GM12878 (cell line): Measurements from ENCODE around the gene FAM229A. TPM values are rescaled to one million over a fixed set of nuclear protein-coding genes. Genes with fewer than 3 reads are reported as not detected.

ENCODE experiments used
- ATAC-seq: fragments of 200-7000 bp; cut with Tn5 transposase; 3 replicates; pipeline ENCODE4 v1.9.1; 2020; ENCODE audit warnings: mild to moderate bottlenecking, moderate library complexity
- BruUV-seq: library from RNA; stranded (reverse); fragments of 400-500 nt; replicated peaks from 2 replicates; lab custom pipeline; 2021; lab: Mats Ljungman, UMichigan
- CTCF ChIA-PET: fragments of 300-600 bp; sonication (Branson Sonifier 250); formaldehyde crosslinking; extraction: SDS; loops from one replicate; lab custom pipeline; 2021; ENCODE audit warnings: inconsistent platforms; lab: Yijun Ruan, JAX
- POLR2A ChIA-PET: fragments of 350-600 bp; formaldehyde crosslinking; extraction: SDS; loops from one replicate; lab custom pipeline; 2021; ENCODE audit warnings: inconsistent platforms; lab: Charles Lee
- RAD21 ChIA-PET: fragments of 300-600 bp; sonication (Branson Sonifier 250); formaldehyde crosslinking; loops from one replicate; lab custom pipeline; 2023; ENCODE audit warnings: antibody characterized with exemption; ENCODE audit not compliant: unreplicated experiment; lab: Charles Lee
- SMC1A ChIA-PET: fragments of 300-600 bp; sonication (Branson Sonifier 250); formaldehyde crosslinking; loops from one replicate; lab custom pipeline; 2023; ENCODE audit not compliant: unreplicated experiment, uncharacterized antibody; lab: Charles Lee
- DNase-seq: peaks from one replicate; pipeline ENCODE4 v3.0.0-alpha.2; 2011; ENCODE audit warnings: low read depth, low spot score
- FAIRE-seq: peaks from 3 replicates; lab custom pipeline; 2011; peaks lifted over from hg19 to GRCh38; lab: Jason Lieb, UNC
- H2AFZ ChIP-seq: 2 replicates; pipeline ENCODE4 v1.6.0; 2011; ENCODE audit warnings: low read depth, low read length, control low read depth; ENCODE audit not compliant: control insufficient read depth
- H3K27ac ChIP-seq: 2 replicates; pipeline ENCODE4 v1.5.1; 2011; ENCODE audit warnings: control low read depth; ENCODE audit not compliant: control insufficient read depth, insufficient read depth
- H3K27me3 ChIP-seq, 2 experiments: replicated peaks in 1 of 2; 2 replicates each; pipeline versions ENCODE4 v1.6.0 to v1.6.1; 2011; ENCODE audit warnings: low read length in 1 of 2; ENCODE audit not compliant: control insufficient read depth in 2 of 2, insufficient read depth in 2 of 2
- H3K36me3 ChIP-seq, 2 experiments: 2 replicates each; pipeline ENCODE4 v1.5.1; 2011; ENCODE audit warnings: low read length in 1 of 2; ENCODE audit not compliant: control insufficient read depth in 2 of 2, insufficient read depth in 2 of 2
- H3K4me1 ChIP-seq: 2 replicates; pipeline ENCODE4 v1.6.1; 2011; ENCODE audit warnings: mild to moderate bottlenecking, low read length, moderate library complexity, mixed read lengths; ENCODE audit not compliant: control insufficient read depth, insufficient read depth
- H3K4me2 ChIP-seq: 2 replicates; pipeline ENCODE4 v1.6.0; 2011; ENCODE audit warnings: control low read depth; ENCODE audit not compliant: control insufficient read depth, insufficient read depth
- H3K4me3 ChIP-seq: fragments of 200-600 bp; sonication (generic); 2 replicates; pipeline ENCODE4 v1.5.1; 2016
- H3K79me2 ChIP-seq: 2 replicates; pipeline ENCODE4 v1.6.0; 2011; ENCODE audit warnings: low read length; ENCODE audit not compliant: control insufficient read depth, insufficient read depth
- H3K9ac ChIP-seq: 2 replicates; pipeline ENCODE4 v1.8.0; 2011; ENCODE audit warnings: low read length, control low read depth, mixed read lengths; ENCODE audit not compliant: control insufficient read depth, insufficient read depth
- H3K9me3 ChIP-seq: replicated peaks from 3 replicates; pipeline ENCODE4 v1.5.1; 2011; ENCODE audit warnings: mild to moderate bottlenecking, low read length; ENCODE audit not compliant: control insufficient read depth, insufficient read depth
- H4K20me1 ChIP-seq: 2 replicates; pipeline ENCODE4 v1.6.0; 2011; ENCODE audit not compliant: control insufficient read depth, insufficient read depth
- ASH2L ChIP-seq: fragments of 300-600, 200-600 bp; sonication (generic); IDR thresholded peaks from 2 replicates; pipeline ENCODE4 v1.6.1; 2017; ENCODE audit warnings: low read depth, mild to moderate bottlenecking, borderline replicate concordance
- ATF7 ChIP-seq: fragments of 450-650 bp; IDR thresholded peaks from 2 replicates; pipeline ENCODE4 v1.6.1; 2016; ENCODE audit warnings: low read depth, mild to moderate bottlenecking
- BHLHE40 ChIP-seq, 2 experiments: fragments of 450-650 bp in 1 of 2; IDR thresholded peaks; 2 replicates each; pipeline ENCODE4 v1.6.1; 2011 to 2017; ENCODE audit warnings: low read depth in 2 of 2, borderline replicate concordance in 1 of 2, improper control_type of control experiment in 1 of 2, low read length in 1 of 2, mild to moderate bottlenecking in 1 of 2
- BRCA1 ChIP-seq: IDR thresholded peaks from 2 replicates; pipeline ENCODE4 v1.6.1; 2011; ENCODE audit warnings: low read depth, low read length, improper control_type of control experiment
- CREB1 ChIP-seq: IDR thresholded peaks from 2 replicates; pipeline ENCODE4 v1.6.1; 2012; ENCODE audit warnings: low read depth, mild to moderate bottlenecking, inconsistent platforms
- CREM ChIP-seq: IDR thresholded peaks from 2 replicates; pipeline ENCODE4 v1.6.1; 2014; ENCODE audit warnings: antibody characterized with exemption, low read depth
- DPF2 ChIP-seq: fragments of 450-650 bp; IDR thresholded peaks from 2 replicates; pipeline ENCODE4 v1.6.1; 2017; ENCODE audit warnings: mild to moderate bottlenecking
- EGR1 ChIP-seq, 2 experiments: IDR thresholded peaks; 1 replicate in 1 of 2; 2 replicates in 1 of 2; pipeline ENCODE4 v1.6.1; 2011 to 2012; ENCODE audit warnings: low read depth in 2 of 2, low read length in 2 of 2, borderline replicate concordance in 1 of 2, mild to moderate bottlenecking in 1 of 2, moderate library complexity in 1 of 2
- GABPA ChIP-seq: IDR thresholded peaks from 2 replicates; pipeline ENCODE4 v1.6.1; 2014; ENCODE audit warnings: antibody characterized with exemption, low read depth, mild to moderate bottlenecking, inconsistent platforms
- GATAD2B ChIP-seq: fragments of 450-650 bp; conservative IDR thresholded peaks from 2 replicates; pipeline ENCODE4 v1.6.1; 2017; ENCODE audit warnings: low read depth, mild to moderate bottlenecking, moderate library complexity
- HDGF ChIP-seq: fragments of 450-650 bp; IDR thresholded peaks from 2 replicates; pipeline ENCODE4 v1.6.1; 2016; ENCODE audit warnings: antibody characterized with exemption
- IKZF1 ChIP-seq: fragments of 450-650 bp; conservative IDR thresholded peaks from 2 replicates; pipeline ENCODE4 v1.6.1; 2017; ENCODE audit warnings: antibody characterized with exemption, mild to moderate bottlenecking
- NBN ChIP-seq: fragments of 450-650 bp; IDR thresholded peaks from 2 replicates; pipeline ENCODE4 v1.6.1; 2016
- RELA ChIP-seq: fragments of 450-650 bp; IDR thresholded peaks from 2 replicates; pipeline ENCODE4 v1.8.0; 2014; ENCODE audit warnings: borderline replicate concordance; ENCODE audit not compliant: partially characterized antibody
- SKIL ChIP-seq: fragments of 450-650 bp; IDR thresholded peaks from 2 replicates; pipeline ENCODE4 v1.6.1; 2017; ENCODE audit warnings: mild to moderate bottlenecking, low read depth, inconsistent platforms; ENCODE audit not compliant: poor library complexity, severe bottlenecking
- SMC3 ChIP-seq: IDR thresholded peaks from 2 replicates; pipeline ENCODE4 v1.6.1; 2011; ENCODE audit warnings: low read length, improper control_type of control experiment, borderline replicate concordance
- SPI1 ChIP-seq: IDR thresholded peaks from 2 replicates; pipeline ENCODE4 v1.6.1; 2011; ENCODE audit warnings: low read depth, mild to moderate bottlenecking, low read length, moderate library complexity, borderline replicate concordance; ENCODE audit not compliant: insufficient read depth
- TCF7 ChIP-seq: IDR thresholded peaks from 2 replicates; pipeline ENCODE4 v1.6.1; 2014; ENCODE audit warnings: antibody characterized with exemption, borderline replicate concordance
- WGBS: methylation state at CpG from one replicate; pipeline ENCODE4 v1.1.6; 2016; ENCODE audit warnings: low lambda C conversion rate; ENCODE audit not compliant: insufficient replicate concordance, insufficient coverage; ENCODE audit errors: missing lambda C conversion rate; 5-methylcytosine and 5-hydroxymethylcytosine counted together
- in situ Hi-C: fragments of 300-500 bp; cut with MboI; formaldehyde crosslinking; loops from 9 replicates; pipeline ENCODE4 v1.14.3; 2018; ENCODE audit warnings: mixed read lengths
- intact Hi-C: fragments of 100-400 bp; cut with micrococcal nuclease; formaldehyde crosslinking; loops from one replicate; pipeline ENCODE4 v1.14.2; 2022; ENCODE audit not compliant: unreplicated experiment
- polyA plus RNA-seq, 11 experiments: library from polyadenylated mRNA; depleted of rRNA in 4 of 11; unstranded in 6 of 11; stranded (reverse) in 5 of 11; fragments of >200 nt; fragmentation: Nextera tagmentation in 4 of 11; fragmentation: Illumina TruSeq in 1 of 11; extraction: Ambion mirVana in 4 of 11; extraction: Trizol in 1 of 11; gene quantifications; 1 replicate in 1 of 11; 2 replicates in 10 of 11; pipeline versions ENCODE4 v1.2.1 to v1.2.3, GENCODE V29; 2011 to 2016; ENCODE audit warnings: inconsistent platforms in 2 of 11, missing spikeins in 2 of 11, low read depth in 1 of 11
- total RNA-seq, 4 experiments: library from RNA; depleted of rRNA in 3 of 4; stranded (reverse); fragments of >200 nt in 3 of 4; fragmentation: Illumina TruSeq in 1 of 4; extraction: Trizol in 1 of 4; gene quantifications; 2 replicates each; pipeline versions ENCODE4 v1.2.1 to v1.2.3, GENCODE V29; 2013 to 2021
- TF ChIP-seq, protein P1 (sequence below): IDR thresholded peaks from 2 replicates; pipeline ENCODE4 v1.6.1; 2012; ENCODE audit warnings: low read depth, low read length, improper control_type of control experiment
- TF ChIP-seq, protein P2 (sequence below): IDR thresholded peaks from 2 replicates; pipeline ENCODE4 v1.6.1; 2011; ENCODE audit warnings: borderline replicate concordance, low read depth, mild to moderate bottlenecking, moderate library complexity, low read length; ENCODE audit not compliant: insufficient read depth, poor library complexity, severe bottlenecking

The FAM229A gene
- total and polyA plus RNA-seq, 10 of the 15 experiments (the other 5 are each of a cell fraction or from before 2014, with no cell fraction given): 0.02 to 5.3 (median 1.4) TPM; not detected in 1

- BruUV-seq: no TSS peak
- DNase-seq (no peak), ATAC-seq (peak; percentile 55), FAIRE-seq (peak; percentile 91)
- Histone ChIP-seq H4K20me1 (no peaks in the 10 kb centered on the region), H3K4me3 (no peak overlapping the region), H3K27me3 (no peaks in the 10 kb centered on the region), H3K9me3 (no peaks in the 10 kb centered on the region), H3K27ac (peak overlapping the region; percentile 69), H3K4me1 (peaks cover 54% of the 10 kb centered on the region), H3K4me2 (peak overlapping the region; percentile 78), H3K79me2 (peaks cover 11% of the 10 kb centered on the region), H2AFZ (peak overlapping the region; percentile 42; the same call in 1 of the 2 replicates), H3K9ac (peak overlapping the region; percentile 27; the same call in 1 of the 2 replicates), H3K36me3 (no peaks in the 10 kb centered on the region)
- POLR2A ChIA-PET: interaction anchor here (1.6 to 1.7 kb wide), 2 partner anchors 12 to 55 kb away, joined by 4 to 5 read pairs; partner anchors contain the start of gene BSDC1
- RAD21 ChIA-PET: interaction anchor here (1.6 kb wide), 1 partner anchor 55 kb away, joined by 3 read pairs; the partner anchor contains the start of gene BSDC1
- intact Hi-C loops: no loop called here
- WGBS: 40% methylated on average over 5 of the region's 5 CpGs
- in situ Hi-C loops: no loop called here
- CTCF ChIA-PET: interaction anchor here (1.1 to 1.6 kb wide), 2 partner anchors 20 to 22 kb away, joined by 4 to 5 read pairs; no protein-coding TSS in a partner anchor
- SMC1A ChIA-PET: no interaction called here
- TF ChIP-seq SMC3: 0 out of 2 replicates have a peak, but pooled peaks have one; percentile 5
- no peak for TF ChIP-seq GATAD2B
- peak; percentile 45; the same call in 1 of the 2 replicates for TF ChIP-seq IKZF1
- TF ChIP-seq HDGF: peak; percentile 70; the same call in 1 of the 2 replicates
- no peak for TF ChIP-seq TCF7
- TF ChIP-seq, protein P1, sequence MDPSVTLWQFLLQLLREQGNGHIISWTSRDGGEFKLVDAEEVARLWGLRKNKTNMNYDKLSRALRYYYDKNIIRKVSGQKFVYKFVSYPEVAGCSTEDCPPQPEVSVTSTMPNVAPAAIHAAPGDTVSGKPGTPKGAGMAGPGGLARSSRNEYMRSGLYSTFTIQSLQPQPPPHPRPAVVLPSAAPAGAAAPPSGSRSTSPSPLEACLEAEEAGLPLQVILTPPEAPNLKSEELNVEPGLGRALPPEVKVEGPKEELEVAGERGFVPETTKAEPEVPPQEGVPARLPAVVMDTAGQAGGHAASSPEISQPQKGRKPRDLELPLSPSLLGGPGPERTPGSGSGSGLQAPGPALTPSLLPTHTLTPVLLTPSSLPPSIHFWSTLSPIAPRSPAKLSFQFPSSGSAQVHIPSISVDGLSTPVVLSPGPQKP: no peak
- no peak for TF ChIP-seq BRCA1
- TF ChIP-seq RELA: peak; percentile 36
- peak in 1 of 2 experiments; percentile 45; a peak in 1 of 4 replicates for TF ChIP-seq BHLHE40 (IDR thresholded peaks at IDR 0.05; ENCODE audit: borderline replicate concordance in 1 of 2, low read depth in 2 of 2, low read length in 1 of 2)
- 0 out of 2 replicates have a peak, but pooled peaks have one; percentile 23 for TF ChIP-seq CREB1
- TF ChIP-seq EGR1 (IDR thresholded peaks at IDR 0.05; ENCODE audit: borderline replicate concordance in 1 of 2, low read depth in 2 of 2, low read length in 2 of 2): no peak
- TF ChIP-seq SKIL: peak; percentile 13
- peak; percentile 58; the same call in 1 of the 2 replicates for TF ChIP-seq NBN
- TF ChIP-seq ATF7: peak; percentile 58; the same call in 1 of the 2 replicates
- TF ChIP-seq, protein P2, sequence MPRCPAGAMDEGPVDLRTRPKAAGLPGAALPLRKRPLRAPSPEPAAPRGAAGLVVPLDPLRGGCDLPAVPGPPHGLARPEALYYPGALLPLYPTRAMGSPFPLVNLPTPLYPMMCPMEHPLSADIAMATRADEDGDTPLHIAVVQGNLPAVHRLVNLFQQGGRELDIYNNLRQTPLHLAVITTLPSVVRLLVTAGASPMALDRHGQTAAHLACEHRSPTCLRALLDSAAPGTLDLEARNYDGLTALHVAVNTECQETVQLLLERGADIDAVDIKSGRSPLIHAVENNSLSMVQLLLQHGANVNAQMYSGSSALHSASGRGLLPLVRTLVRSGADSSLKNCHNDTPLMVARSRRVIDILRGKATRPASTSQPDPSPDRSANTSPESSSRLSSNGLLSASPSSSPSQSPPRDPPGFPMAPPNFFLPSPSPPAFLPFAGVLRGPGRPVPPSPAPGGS: peak; percentile 53
- TF ChIP-seq DPF2: peak; percentile 46; the same call in 1 of the 2 replicates
- TF ChIP-seq ASH2L: no peak
- peak; percentile 49; the same call in 1 of the 2 replicates for TF ChIP-seq CREM
- TF ChIP-seq GABPA: no peak
- TF ChIP-seq SPI1: peak; percentile 98
Observed at GRCh38 chr1:32339363-32339978, 22.8 kb downstream of the FAM229A start.
